Fibroblast of peridontal ligament (primary cell): ENCODE data around the gene MID2.
"Not testable (repeated sequence)": the region's sequence is repeated elsewhere in the genome, so short reads cannot be mapped to it uniquely, and the experiment has no call there.

Experiments used
- DNase-seq: peaks from one replicate; pipeline ENCODE4 v3.0.0-alpha.2; 2010; ENCODE audit errors: extremely low read depth

MID2 gene

GRCh38 chrX:107842715-107843400, 17.2 kb downstream of the MID2 start:
- no peak for DNase-seq

GRCh38 chrX:107845625-107846024, 20.0 kb downstream of the MID2 start:
- no peak for DNase-seq

GRCh38 chrX:107848591-107848990, 22.9 kb downstream of the MID2 start:
- DNase-seq = no peak

- no peak for DNase-seq
Observed at GRCh38 chrX:107849747-107850421, 24.2 kb downstream of the MID2 start.

- DNase-seq = no peak
Observed at GRCh38 chrX:107850422-107850765, 24.7 kb downstream of the MID2 start.

GRCh38 chrX:107851215-107851614, 25.5 kb downstream of the MID2 start:
- no peak for DNase-seq

GRCh38 chrX:107851665-107852064, 26.0 kb downstream of the MID2 start:
- not testable (repeated sequence) for DNase-seq

GRCh38 chrX:107856289-107856688, 30.6 kb downstream of the MID2 start:
- DNase-seq = no peak

GRCh38 chrX:107857041-107857440, 31.4 kb downstream of the MID2 start:
- not testable (repeated sequence) for DNase-seq

GRCh38 chrX:107857837-107858236, 32.2 kb downstream of the MID2 start:
- DNase-seq = no peak

GRCh38 chrX:107861056-107861455, 35.4 kb downstream of the MID2 start:
- no peak for DNase-seq

- DNase-seq = no peak
Observed at GRCh38 chrX:107871136-107871535, 45.5 kb downstream of the MID2 start.

- no peak for DNase-seq
Observed at GRCh38 chrX:107878106-107878505, 52.4 kb downstream of the MID2 start.

- DNase-seq = no peak
Observed at GRCh38 chrX:107880054-107880610, 54.5 kb downstream of the MID2 start.

- DNase-seq = peak; percentile 40
Observed at GRCh38 chrX:107894038-107894437, 68.4 kb downstream of the MID2 start.

- DNase-seq = no peak
Observed at GRCh38 chrX:107902721-107903120, 77.1 kb downstream of the MID2 start.

- no peak for DNase-seq
Observed at GRCh38 chrX:107905366-107905765, 79.7 kb downstream of the MID2 start.

GRCh38 chrX:107924136-107924746, 98.6 kb downstream of the MID2 start:
- no peak for DNase-seq

GRCh38 chrX:107934262-107934661, 108.6 kb downstream of the MID2 start:
- no peak for DNase-seq

GRCh38 chrX:107935200-107935599, 109.5 kb downstream of the MID2 start:
- peak; percentile 1 for DNase-seq

- no peak for DNase-seq
Observed at GRCh38 chrX:107935664-107936433, 110.2 kb downstream of the MID2 start.

- no peak for DNase-seq
Observed at GRCh38 chrX:107936434-107936730, 110.7 kb downstream of the MID2 start.
